Measurements from ENCODE around the gene COL5A1. TPM values are rescaled to one million over a fixed set of nuclear protein-coding genes. Genes with fewer than 3 reads are reported as not detected.

Gene COL5A1
- total RNA-seq, 1 donor from 2014 or later, result not detected

DNA sequence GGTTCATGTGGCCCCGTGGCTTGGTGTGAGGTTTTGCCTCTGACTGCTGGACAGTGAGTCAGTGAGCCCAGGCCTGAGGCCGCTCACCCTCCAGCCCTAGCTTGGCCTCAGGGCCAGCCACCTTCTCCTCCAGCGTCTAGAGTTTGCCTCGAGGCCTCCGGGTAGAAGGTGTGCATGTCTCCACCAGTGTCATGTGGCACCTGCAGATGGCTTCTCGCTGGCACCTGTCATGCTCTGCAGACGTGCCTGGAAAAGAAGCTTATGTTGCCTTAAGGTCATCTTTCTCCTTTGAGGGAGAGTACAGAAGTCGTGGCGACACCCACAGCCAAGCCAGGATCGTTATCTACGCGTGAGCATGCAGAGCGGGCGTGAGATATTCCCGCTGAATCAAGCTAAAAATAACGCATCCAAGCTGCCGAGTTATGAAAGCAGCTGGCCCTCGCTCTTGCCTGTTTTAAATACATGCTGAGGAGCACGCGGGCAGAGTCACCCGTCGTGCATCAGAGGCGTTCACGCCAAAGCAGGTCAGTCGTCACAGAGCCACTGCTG, 159.3 kb downstream of the COL5A1 start:
- Mint-ChIP-seq H3K4me3 (no peak overlapping the region), H3K4me1 (no peaks in the 10 kb centered on the region), H3K9me3 (no peaks in the 10 kb centered on the region), H3K27me3 (no peaks in the 10 kb centered on the region), H3K36me3 (ENCODE audit: low read depth) (no peaks in the 10 kb centered on the region), H3K27ac (no peak overlapping the region)
- intact Hi-C loops (cut with micrococcal nuclease), result no loop called here
- DNase-seq, result no peak

GRCh38 chr9:134802216-134802795, 160.7 kb downstream of the COL5A1 start:
- Mint-ChIP-seq H3K27me3 (no peaks in the 10 kb centered on the region), H3K27ac (no peak overlapping the region), H3K4me3 (no peak overlapping the region), H3K9me3 (no peaks in the 10 kb centered on the region), H3K4me1 (no peaks in the 10 kb centered on the region), H3K36me3 (ENCODE audit: low read depth) (no peaks in the 10 kb centered on the region)
- intact Hi-C loops (cut with micrococcal nuclease), result no loop called here
- no peak for DNase-seq

DNA sequence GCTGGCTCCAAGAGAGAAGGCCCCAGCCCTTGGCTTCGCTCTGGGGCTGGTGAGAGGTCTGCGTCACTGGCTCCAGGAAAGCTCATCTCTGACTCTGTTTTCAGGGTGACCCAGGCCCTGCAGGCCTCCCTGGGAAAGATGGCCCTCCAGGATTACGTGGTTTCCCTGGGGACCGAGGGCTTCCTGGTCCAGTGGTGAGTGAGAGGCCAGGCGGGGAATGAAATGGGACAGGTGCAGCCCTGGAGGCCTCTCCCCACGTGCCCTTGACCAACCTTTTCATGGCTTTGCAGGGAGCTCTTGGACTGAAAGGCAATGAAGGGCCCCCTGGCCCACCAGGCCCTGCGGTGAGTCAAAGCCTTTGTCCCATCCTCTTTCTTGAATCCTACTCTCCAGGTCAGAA, 163.3 kb downstream of the COL5A1 start:
- DNase-seq, result no peak
- no peak overlapping the region for H3K27ac Mint-ChIP-seq
- no peak overlapping the region for H3K4me3 Mint-ChIP-seq
- intact Hi-C loops (cut with micrococcal nuclease), result no loop called here
- no peaks in the 10 kb centered on the region for H3K36me3 Mint-ChIP-seq (ENCODE audit: low read depth)
- no peaks in the 10 kb centered on the region for H3K27me3 Mint-ChIP-seq
- no peaks in the 10 kb centered on the region for H3K4me1 Mint-ChIP-seq
- no peaks in the 10 kb centered on the region for H3K9me3 Mint-ChIP-seq

DNA sequence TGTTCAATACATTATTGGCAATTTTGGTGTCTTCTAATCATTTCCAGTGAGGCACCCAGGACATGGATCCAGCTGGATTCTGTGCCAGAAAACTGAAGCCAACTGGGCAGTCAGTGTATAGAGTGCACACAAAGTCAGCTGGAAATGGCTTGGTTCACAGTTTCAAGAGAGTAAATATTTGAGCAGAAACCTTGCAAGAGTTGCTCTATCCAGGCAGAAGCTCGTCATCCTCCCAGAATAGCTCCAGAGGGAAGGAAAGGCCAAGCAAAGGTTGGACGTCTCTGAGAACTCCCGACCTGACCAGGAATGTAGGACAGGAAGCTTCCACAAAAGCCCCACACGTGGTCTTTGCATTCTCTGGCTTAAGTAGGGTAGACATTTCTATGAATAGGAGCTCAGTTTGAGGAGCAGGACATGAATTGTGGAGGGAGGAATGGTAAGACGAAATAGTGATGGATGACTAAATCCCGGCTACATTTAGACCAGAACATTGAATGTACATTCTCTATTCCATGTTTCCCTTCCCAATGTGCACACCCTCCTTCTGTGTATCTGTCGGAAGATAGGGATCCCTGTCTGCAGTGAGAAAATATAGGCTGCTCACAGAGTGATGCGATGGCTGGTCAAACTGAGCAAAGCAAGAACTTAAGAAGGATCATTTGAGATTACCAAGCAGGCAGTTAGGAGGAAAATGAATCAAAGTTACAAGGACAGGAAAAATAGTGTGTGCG, 166.3 kb downstream of the COL5A1 start:
- no peak overlapping the region for H3K4me3 Mint-ChIP-seq
- intact Hi-C loops (cut with micrococcal nuclease), result no loop called here

DNA sequence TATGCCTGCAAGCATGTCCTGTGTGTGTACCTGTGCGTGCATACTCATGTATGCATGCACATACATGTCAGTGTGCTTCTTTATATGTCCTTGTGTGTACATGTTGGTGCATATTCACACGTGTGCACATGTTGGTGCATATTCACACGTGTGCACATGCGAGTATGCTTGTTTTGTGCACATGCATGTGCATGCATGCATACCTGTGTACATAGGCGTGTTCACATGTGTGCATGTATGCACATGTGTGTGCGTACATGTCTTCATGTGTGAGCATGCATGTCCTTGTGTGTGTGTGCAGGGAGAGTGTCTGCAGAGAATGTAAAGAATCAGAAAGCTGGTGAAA, 166.8 kb downstream of the COL5A1 start:
- H3K36me3 Mint-ChIP-seq (ENCODE audit: low read depth), result no peaks in the 10 kb centered on the region
- intact Hi-C loops (cut with micrococcal nuclease), result no loop called here
- no peak overlapping the region for H3K4me3 Mint-ChIP-seq
- H3K27me3 Mint-ChIP-seq, result no peaks in the 10 kb centered on the region
- no peak overlapping the region for H3K27ac Mint-ChIP-seq
- no peaks in the 10 kb centered on the region for H3K4me1 Mint-ChIP-seq
- no peaks in the 10 kb centered on the region for H3K9me3 Mint-ChIP-seq
- no peak for DNase-seq

More for the DNA sequence above, 166.3 kb downstream of the COL5A1 start:
- no peak overlapping the region for H3K27ac Mint-ChIP-seq
- no peaks in the 10 kb centered on the region for H3K36me3 Mint-ChIP-seq (ENCODE audit: low read depth)
- no peaks in the 10 kb centered on the region for H3K9me3 Mint-ChIP-seq
- H3K4me1 Mint-ChIP-seq, result no peaks in the 10 kb centered on the region
- H3K27me3 Mint-ChIP-seq, result no peaks in the 10 kb centered on the region
- DNase-seq, result no peak

- H3K4me3 Mint-ChIP-seq, result no peak overlapping the region
- H3K27ac Mint-ChIP-seq, result no peak overlapping the region
- H3K36me3 Mint-ChIP-seq (ENCODE audit: low read depth), result no peaks in the 10 kb centered on the region
- no peak for DNase-seq
- intact Hi-C loops (cut with micrococcal nuclease), result no loop called here
- H3K27me3 Mint-ChIP-seq, result no peaks in the 10 kb centered on the region
- H3K9me3 Mint-ChIP-seq, result no peaks in the 10 kb centered on the region
- H3K4me1 Mint-ChIP-seq, result no peaks in the 10 kb centered on the region
These were observed 167.7 kb downstream of the COL5A1 start for GRCh38 chr9:134809292-134809691.

- DNase-seq, result no peak
- Mint-ChIP-seq H3K27ac (no peak overlapping the region), H3K9me3 (no peaks in the 10 kb centered on the region), H3K4me1 (no peaks in the 10 kb centered on the region), H3K4me3 (no peak overlapping the region), H3K36me3 (ENCODE audit: low read depth) (no peaks in the 10 kb centered on the region), H3K27me3 (no peaks in the 10 kb centered on the region)
- intact Hi-C loops (cut with micrococcal nuclease), result no loop called here
These were observed 168.2 kb downstream of the COL5A1 start for GRCh38 chr9:134809826-134810225.

- DNase-seq, result no peak
- Mint-ChIP-seq H3K27me3 (no peaks in the 10 kb centered on the region), H3K27ac (no peak overlapping the region), H3K4me1 (no peaks in the 10 kb centered on the region), H3K4me3 (no peak overlapping the region), H3K36me3 (ENCODE audit: low read depth) (no peaks in the 10 kb centered on the region), H3K9me3 (no peaks in the 10 kb centered on the region)
- intact Hi-C loops (cut with micrococcal nuclease), result no loop called here
These were observed 169.6 kb downstream of the COL5A1 start for GRCh38 chr9:134811079-134811672.

DNA sequence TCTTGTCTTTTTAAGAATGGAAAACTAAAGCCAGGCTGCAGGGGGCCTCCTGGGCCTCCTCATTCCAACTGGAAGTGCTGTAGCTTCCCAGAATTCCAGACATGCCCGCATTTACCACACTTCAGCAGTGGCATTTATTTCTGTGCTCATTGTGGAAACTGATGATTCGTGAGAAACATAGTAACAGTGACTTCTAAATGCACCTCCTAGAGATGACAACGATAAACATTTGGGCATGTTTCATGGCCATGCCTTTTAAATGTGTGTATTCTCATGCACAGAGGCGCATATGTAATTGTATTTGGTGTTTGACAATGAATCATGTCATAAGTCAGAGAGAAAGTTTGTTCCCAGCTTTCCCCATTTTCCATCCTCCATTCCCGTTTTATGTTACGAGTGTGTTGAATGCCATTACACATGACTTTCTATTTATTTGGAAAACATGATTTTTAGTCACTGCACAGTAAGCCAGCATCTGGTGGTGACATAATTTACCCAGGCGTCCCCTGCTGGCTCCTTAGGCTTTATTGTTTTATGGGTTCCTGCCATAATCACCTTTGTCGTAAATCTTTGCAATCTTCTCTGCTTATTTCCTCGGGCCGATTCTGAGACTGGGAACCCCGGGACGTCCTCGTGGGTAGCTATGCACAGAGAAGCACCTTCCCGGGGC, 170.2 kb downstream of the COL5A1 start:
- intact Hi-C loops (cut with micrococcal nuclease), result no loop called here
- no peak overlapping the region for H3K27ac Mint-ChIP-seq
- H3K4me3 Mint-ChIP-seq, result no peak overlapping the region
- no peak for DNase-seq
- H3K4me1 Mint-ChIP-seq, result no peaks in the 10 kb centered on the region
- no peaks in the 10 kb centered on the region for H3K27me3 Mint-ChIP-seq
- no peaks in the 10 kb centered on the region for H3K9me3 Mint-ChIP-seq
- no peaks in the 10 kb centered on the region for H3K36me3 Mint-ChIP-seq (ENCODE audit: low read depth)

DNA sequence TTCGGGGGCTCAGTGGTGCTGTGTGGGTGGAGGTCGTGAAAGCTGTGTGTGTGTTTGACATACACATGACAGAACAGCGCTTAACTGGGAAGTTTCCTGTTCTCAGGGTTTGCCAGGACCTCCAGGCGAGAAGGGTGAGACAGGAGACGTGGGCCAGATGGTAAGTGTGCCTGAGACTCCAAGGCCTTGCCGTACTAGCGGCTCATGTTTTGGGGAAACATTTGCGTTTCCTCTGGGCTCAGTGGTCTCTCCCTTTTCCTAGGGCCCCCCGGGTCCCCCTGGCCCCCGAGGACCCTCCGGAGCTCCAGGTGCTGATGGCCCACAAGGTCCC, 170.7 kb downstream of the COL5A1 start:
- intact Hi-C loops (cut with micrococcal nuclease), result no loop called here
- Mint-ChIP-seq H3K9me3 (no peaks in the 10 kb centered on the region), H3K27ac (no peak overlapping the region), H3K27me3 (no peaks in the 10 kb centered on the region), H3K36me3 (ENCODE audit: low read depth) (no peaks in the 10 kb centered on the region), H3K4me1 (no peaks in the 10 kb centered on the region), H3K4me3 (no peak overlapping the region)
- DNase-seq, result no peak

- no peaks in the 10 kb centered on the region for H3K9me3 Mint-ChIP-seq
- no peaks in the 10 kb centered on the region for H3K4me1 Mint-ChIP-seq
- no peak overlapping the region for H3K27ac Mint-ChIP-seq
- DNase-seq, result no peak
- H3K27me3 Mint-ChIP-seq, result no peaks in the 10 kb centered on the region
- H3K4me3 Mint-ChIP-seq, result no peak overlapping the region
- H3K36me3 Mint-ChIP-seq (ENCODE audit: low read depth), result no peaks in the 10 kb centered on the region
- intact Hi-C loops (cut with micrococcal nuclease), result no loop called here
These were observed 172.2 kb downstream of the COL5A1 start for GRCh38 chr9:134813841-134814240.

DNA sequence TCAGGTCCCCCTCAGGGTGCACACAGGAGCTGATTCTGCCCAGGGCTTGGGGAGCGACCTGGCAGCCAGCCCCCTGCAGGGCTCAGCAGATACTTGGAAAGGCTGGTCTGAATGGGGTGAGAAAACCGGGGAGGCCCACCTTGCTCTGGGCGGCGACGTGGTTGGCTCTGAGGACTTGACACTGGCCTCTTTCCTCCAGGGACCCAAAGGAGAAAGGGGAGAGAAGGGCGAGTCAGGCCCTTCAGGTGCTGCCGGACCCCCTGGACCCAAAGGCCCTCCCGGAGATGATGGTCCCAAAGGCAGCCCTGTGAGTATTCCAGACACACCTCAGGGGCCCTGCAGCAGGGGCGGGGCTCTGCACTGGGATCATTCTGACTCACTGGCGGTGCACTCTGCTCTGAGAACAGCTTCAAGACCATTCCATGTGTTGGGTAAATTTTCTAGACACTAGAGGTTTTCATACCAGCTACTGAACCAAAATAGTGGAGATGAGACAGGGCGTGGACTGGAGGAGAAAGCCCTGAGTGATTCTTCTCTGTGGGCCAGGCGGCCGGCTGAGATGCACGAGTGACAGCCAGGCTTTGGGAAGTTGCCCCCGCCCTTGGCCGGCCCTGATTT, 173.1 kb downstream of the COL5A1 start:
- H3K36me3 Mint-ChIP-seq (ENCODE audit: low read depth), result no peaks in the 10 kb centered on the region
- intact Hi-C loops (cut with micrococcal nuclease), result no loop called here
- DNase-seq, result no peak
- no peaks in the 10 kb centered on the region for H3K27me3 Mint-ChIP-seq
- no peaks in the 10 kb centered on the region for H3K4me1 Mint-ChIP-seq
- no peak overlapping the region for H3K4me3 Mint-ChIP-seq
- no peak overlapping the region for H3K27ac Mint-ChIP-seq
- no peaks in the 10 kb centered on the region for H3K9me3 Mint-ChIP-seq

DNA sequence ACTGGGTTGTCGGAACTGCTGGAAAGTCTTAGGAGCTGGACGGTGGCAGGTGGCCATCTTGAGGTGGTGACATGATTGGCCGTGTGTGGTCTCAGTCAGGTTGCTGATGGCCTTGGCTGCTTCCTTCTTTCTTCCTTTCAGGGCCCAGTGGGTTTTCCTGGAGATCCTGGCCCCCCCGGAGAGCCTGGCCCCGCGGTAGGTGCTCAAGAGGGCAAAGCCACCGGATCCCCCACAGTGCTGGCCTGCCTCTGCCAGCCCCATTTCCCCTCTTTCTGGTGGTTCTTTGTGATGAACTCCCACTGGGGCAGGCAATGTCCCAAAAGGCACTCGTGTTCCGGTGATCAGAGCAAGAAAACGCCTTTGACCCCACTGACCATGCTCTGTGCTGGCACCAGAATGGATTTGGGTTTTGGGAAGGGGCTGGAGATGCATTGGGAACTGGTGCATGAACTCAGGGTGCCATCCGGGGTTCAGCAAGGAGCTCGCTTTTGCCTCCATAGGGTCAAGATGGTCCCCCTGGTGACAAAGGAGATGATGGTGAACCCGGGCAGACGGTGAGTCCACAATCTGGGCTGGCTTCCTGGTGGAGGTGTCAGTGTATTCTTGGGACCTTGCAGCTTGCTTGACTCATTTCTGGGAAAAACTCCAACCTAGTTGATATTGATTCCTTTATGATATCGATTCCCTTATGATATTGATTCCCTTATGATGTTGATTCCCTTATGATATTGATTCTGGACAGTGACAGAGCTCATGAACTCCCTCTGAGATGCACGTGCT, 174.0 kb downstream of the COL5A1 start:
- no peaks in the 10 kb centered on the region for H3K4me1 Mint-ChIP-seq
- DNase-seq, result no peak
- no peak overlapping the region for H3K4me3 Mint-ChIP-seq
- no peak overlapping the region for H3K27ac Mint-ChIP-seq
- H3K27me3 Mint-ChIP-seq, result no peaks in the 10 kb centered on the region
- intact Hi-C loops (cut with micrococcal nuclease), result no loop called here
- H3K36me3 Mint-ChIP-seq (ENCODE audit: low read depth), result no peaks in the 10 kb centered on the region
- no peaks in the 10 kb centered on the region for H3K9me3 Mint-ChIP-seq

Data from activated CD4-positive, alpha-beta T cell treated with anti-CD3 and anti-CD28 coated beads, Interleukin-2, amount 10 ng/mL, durations not matched to agents 24 days and 14 days (primary cell).